Measurements from ENCODE around the gene IFNGR1. TPM values are rescaled to one million over a fixed set of nuclear protein-coding genes. Genes with fewer than 3 reads are reported as not detected.

Gene IFNGR1
- total and polyA plus RNA-seq, 10 of the 15 experiments (the other 5 are each of a cell fraction or from before 2014, with no cell fraction given) = 89.0 to 296 (median 138) TPM

GRCh38 chr6:137182654-137183073, 36.5 kb downstream of the IFNGR1 start:
- ChIA-PET SMC1A (ENCODE audit: uncharacterized antibody, unreplicated experiment) (interaction anchor here (0.9 to 1.5 kb wide), 4 partner anchors 12 to 35 kb away, joined by 3 to 7 read pairs (median 4); no protein-coding TSS in a partner anchor), RAD21 (ENCODE audit: unreplicated experiment) (interaction anchor here (1.1 to 1.3 kb wide), 3 partner anchors 8 to 88 kb away, joined by 3 to 4 read pairs (median 3); no protein-coding TSS in a partner anchor), CTCF (interaction anchor here (0.9 to 2.0 kb wide), 4 partner anchors 9 to 337 kb away, joined by 3 to 7 read pairs (median 6); no protein-coding TSS in a partner anchor), POLR2A (interaction anchor here (0.6 to 1.0 kb wide), 2 partner anchors 8 to 212 kb away, joined by 3 read pairs; no protein-coding TSS in a partner anchor)
- no peaks in the 10 kb centered on the region for H3K79me2 ChIP-seq (ENCODE audit: control insufficient read depth, insufficient read depth, low read length)
- FAIRE-seq (no peak), ATAC-seq (no peak), DNase-seq (ENCODE audit: low read depth, low spot score) (no peak)
- BruUV-seq (replicated peaks) = no TSS peak
- no peaks in the 10 kb centered on the region for H4K20me1 ChIP-seq (ENCODE audit: control insufficient read depth, insufficient read depth)
- H3K9ac ChIP-seq (ENCODE audit: control insufficient read depth, insufficient read depth, low read length) = no peak overlapping the region
- no peaks in the 10 kb centered on the region for H3K36me3 ChIP-seq (ENCODE audit: control insufficient read depth in 2 of 2, insufficient read depth in 2 of 2, low read length in 1 of 2)
- H3K9me3 ChIP-seq (replicated peaks; ENCODE audit: control insufficient read depth, insufficient read depth, low read length) = peaks cover 15% of the 10 kb centered on the region
- H3K4me2 ChIP-seq (ENCODE audit: control insufficient read depth, insufficient read depth) = no peak overlapping the region
- H3K4me3 ChIP-seq = no peak overlapping the region
- in situ Hi-C loops (cut with MboI) = no loop called here
- intact Hi-C loops (cut with micrococcal nuclease; ENCODE audit: unreplicated experiment) = no loop called here
- no peaks in the 10 kb centered on the region for H3K4me1 ChIP-seq (ENCODE audit: control insufficient read depth, insufficient read depth, low read length)
- H2AFZ ChIP-seq (ENCODE audit: control insufficient read depth, low read depth, low read length) = no peak overlapping the region
- H3K27ac ChIP-seq (ENCODE audit: control insufficient read depth, insufficient read depth) = no peak overlapping the region
- H3K27me3 ChIP-seq (replicated peaks in 1 of 2; ENCODE audit: control insufficient read depth in 2 of 2, insufficient read depth in 2 of 2, low read length in 1 of 2) = no peaks in the 10 kb centered on the region
- TF ChIP-seq FOXM1 (IDR thresholded peaks at IDR 0.05; ENCODE audit: low read depth, low read length) = no peak
- no peak for TF ChIP-seq CHD2 (IDR thresholded peaks at IDR 0.05; ENCODE audit: borderline replicate concordance, low read depth, low read length)
- no peak for TF ChIP-seq ATF2 (IDR thresholded peaks at IDR 0.05; ENCODE audit: low read length)
- TF ChIP-seq ZNF687 (IDR thresholded peaks at IDR 0.05) = no peak
- TF ChIP-seq MYB (IDR thresholded peaks at IDR 0.05; ENCODE audit: borderline replicate concordance, low read depth, low read length) = no peak
- TF ChIP-seq ZNF274 (IDR thresholded peaks at IDR 0.05; ENCODE audit: insufficient read depth, insufficient read length) = no peak
- TF ChIP-seq IRF5 (IDR thresholded peaks at IDR 0.05; ENCODE audit: borderline replicate concordance) = no peak
- TF ChIP-seq ESRRA (IDR thresholded peaks at IDR 0.05; ENCODE audit: low read length) = no peak
- no peak for TF ChIP-seq ZNF592 (IDR thresholded peaks at IDR 0.05)
- no peak for TF ChIP-seq USF2 (IDR thresholded peaks at IDR 0.05; ENCODE audit: borderline replicate concordance, low read depth, low read length)
- TF ChIP-seq POLR2AphosphoS5 (IDR thresholded peaks at IDR 0.05; ENCODE audit: low read length) = no peak
- TF ChIP-seq SMAD1 (IDR thresholded peaks at IDR 0.05; ENCODE audit: low read depth, partially characterized antibody) = no peak

All from GM12878 (cell line).